ENCODE data around the gene RASSF5.

RASSF5 gene

DNA sequence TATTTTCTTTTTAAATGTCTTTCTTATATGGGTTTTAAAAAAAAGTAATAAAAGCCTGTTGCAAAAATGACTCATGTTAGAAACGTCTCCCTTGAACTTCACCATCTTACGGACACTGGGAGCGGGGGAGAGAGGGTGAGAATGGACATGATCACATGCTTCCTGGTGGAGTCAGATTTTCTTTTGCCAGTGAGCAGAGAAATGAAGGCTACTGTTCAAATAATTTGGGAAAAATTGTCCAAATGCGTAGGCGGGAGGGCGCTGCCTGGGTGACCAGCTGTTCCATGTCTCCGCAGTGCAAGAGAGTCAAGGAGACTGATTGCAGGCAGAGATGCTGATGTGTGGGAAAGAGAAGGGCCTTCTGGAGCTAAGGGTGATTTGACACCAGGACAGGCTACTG lies 81.9 kb downstream of the RASSF5 start:
- no peak overlapping the region for H3K4me3 ChIP-seq (ENCODE audit: low read depth, low read length)
- peak; percentile 92 for DNase-seq (ENCODE audit: low read depth)
- TF ChIP-seq, protein P1, sequence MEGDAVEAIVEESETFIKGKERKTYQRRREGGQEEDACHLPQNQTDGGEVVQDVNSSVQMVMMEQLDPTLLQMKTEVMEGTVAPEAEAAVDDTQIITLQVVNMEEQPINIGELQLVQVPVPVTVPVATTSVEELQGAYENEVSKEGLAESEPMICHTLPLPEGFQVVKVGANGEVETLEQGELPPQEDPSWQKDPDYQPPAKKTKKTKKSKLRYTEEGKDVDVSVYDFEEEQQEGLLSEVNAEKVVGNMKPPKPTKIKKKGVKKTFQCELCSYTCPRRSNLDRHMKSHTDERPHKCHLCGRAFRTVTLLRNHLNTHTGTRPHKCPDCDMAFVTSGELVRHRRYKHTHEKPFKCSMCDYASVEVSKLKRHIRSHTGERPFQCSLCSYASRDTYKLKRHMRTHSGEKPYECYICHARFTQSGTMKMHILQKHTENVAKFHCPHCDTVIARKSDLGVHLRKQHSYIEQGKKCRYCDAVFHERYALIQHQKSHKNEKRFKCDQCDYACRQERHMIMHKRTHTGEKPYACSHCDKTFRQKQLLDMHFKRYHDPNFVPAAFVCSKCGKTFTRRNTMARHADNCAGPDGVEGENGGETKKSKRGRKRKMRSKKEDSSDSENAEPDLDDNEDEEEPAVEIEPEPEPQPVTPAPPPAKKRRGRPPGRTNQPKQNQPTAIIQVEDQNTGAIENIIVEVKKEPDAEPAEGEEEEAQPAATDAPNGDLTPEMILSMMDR (conservative IDR thresholded peaks at IDR 0.05; ENCODE audit: low read depth, low read length): no peak

DNA sequence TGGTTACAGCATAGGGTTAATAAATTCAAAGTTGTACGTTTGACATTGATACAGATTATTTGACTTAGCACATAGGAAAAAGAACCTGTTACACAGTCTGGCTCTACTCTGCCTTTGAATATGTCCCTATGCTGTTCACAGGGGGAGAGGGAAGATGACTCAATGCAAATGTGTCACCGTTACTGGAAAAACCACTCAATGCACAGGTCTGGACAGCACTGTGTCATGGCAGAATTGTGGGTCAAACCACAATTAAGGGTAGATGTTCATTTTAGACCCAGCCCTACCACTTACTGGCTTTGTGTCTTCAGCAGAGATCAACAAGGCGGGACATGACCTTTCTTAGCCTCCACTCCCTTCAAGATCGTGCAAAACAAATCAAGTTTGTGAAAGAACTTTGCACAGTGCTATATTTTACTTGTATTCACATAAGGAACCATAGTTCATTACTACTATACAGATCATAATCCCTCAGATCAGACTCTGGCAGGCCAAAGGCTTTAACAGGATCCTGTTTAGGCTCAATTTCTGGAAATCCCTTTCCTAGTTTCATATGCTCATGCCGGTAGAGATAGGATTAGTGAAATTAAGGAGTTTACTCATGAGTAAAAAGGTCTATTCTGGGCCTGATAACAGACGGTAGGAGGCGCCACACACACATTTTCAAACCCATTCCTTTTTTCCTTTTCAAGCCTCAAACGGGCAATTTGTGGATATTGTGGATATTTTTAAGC lies 82.9 kb downstream of the RASSF5 start:
- no peak overlapping the region for H3K4me3 ChIP-seq (ENCODE audit: low read depth, low read length)
- TF ChIP-seq, protein P1 (conservative IDR thresholded peaks at IDR 0.05; ENCODE audit: low read depth, low read length): peak; percentile 50
- DNase-seq (ENCODE audit: low read depth): peak; percentile 51

DNA sequence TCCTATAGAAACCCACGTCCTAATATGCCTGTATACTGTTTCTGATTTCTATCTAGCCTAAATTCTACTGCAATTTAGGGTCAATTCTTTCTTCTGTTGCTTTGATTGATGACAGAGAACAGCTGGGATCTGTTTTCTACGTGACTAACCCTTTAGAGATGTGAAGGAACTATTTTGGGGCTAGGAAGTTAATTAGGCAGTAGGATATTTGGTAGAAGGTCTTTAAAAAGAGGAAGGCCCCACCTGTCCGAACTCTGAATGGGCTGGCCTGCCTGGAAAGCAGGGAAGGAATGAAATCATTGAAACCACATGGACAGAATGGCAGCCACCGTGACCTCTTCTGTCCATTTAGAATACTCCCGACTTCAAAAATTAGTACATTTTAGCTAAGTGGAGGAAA lies 83.9 kb downstream of the RASSF5 start:
- H3K4me3 ChIP-seq (ENCODE audit: low read depth, low read length): no peak overlapping the region
- TF ChIP-seq, protein P1 (conservative IDR thresholded peaks at IDR 0.05; ENCODE audit: low read depth, low read length): no peak
- peak; percentile 17 for DNase-seq (ENCODE audit: low read depth)

DNA sequence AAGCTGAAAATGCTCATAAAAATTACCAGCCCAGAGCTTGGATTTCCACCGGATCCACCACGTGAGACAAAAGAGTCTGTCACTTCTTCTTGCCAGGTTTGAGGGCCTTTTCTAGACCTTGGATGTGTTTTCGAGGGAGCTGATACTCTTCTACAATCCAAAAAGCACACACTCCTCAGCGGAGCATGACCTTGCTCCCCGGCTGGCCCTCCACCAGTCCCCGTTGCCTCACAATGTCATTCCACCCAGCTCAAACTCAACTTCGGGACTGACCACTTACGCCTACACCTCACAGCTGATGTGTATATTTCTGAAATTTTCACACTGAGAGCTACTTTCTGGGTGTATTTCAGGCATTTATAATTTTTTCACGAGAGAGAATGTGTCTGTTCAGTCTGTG lies 84.4 kb downstream of the RASSF5 start:
- no peak for DNase-seq (ENCODE audit: low read depth)
- TF ChIP-seq, protein P1 (conservative IDR thresholded peaks at IDR 0.05; ENCODE audit: low read depth, low read length): no peak
- H3K4me3 ChIP-seq (ENCODE audit: low read depth, low read length): no peak overlapping the region

DNA sequence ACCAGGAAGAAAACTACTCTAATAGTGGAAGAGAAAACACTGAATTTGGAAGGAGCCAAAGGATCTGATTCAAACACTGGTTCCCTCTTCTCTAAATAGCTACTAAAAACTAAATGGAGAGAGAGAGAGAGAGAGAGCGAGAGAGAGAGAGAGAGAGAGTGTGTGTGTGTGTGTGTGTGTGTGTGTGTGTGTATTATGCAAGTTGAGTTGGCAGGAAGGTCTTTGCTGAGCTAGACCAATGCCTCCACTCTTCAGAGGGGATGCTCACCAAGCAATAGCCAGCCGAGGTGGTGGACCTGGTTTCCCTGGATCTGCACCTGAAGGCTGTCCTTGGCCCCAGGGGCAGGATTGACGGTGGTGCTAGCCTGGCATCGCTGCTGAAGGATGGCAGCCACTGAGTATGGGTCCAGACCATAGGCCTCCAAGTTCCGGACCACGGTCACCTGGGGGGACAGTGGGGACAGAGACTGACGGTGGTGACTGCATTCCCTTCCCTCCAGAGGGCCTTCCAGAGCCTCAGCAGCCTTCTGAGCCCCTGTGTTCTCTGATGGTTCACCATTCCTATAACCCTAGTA lies 86.1 kb downstream of the RASSF5 start:
- TF ChIP-seq, protein P1 (conservative IDR thresholded peaks at IDR 0.05; ENCODE audit: low read depth, low read length): no peak
- no peak for DNase-seq (ENCODE audit: low read depth)
- no peak overlapping the region for H3K4me3 ChIP-seq (ENCODE audit: low read depth, low read length)

DNA sequence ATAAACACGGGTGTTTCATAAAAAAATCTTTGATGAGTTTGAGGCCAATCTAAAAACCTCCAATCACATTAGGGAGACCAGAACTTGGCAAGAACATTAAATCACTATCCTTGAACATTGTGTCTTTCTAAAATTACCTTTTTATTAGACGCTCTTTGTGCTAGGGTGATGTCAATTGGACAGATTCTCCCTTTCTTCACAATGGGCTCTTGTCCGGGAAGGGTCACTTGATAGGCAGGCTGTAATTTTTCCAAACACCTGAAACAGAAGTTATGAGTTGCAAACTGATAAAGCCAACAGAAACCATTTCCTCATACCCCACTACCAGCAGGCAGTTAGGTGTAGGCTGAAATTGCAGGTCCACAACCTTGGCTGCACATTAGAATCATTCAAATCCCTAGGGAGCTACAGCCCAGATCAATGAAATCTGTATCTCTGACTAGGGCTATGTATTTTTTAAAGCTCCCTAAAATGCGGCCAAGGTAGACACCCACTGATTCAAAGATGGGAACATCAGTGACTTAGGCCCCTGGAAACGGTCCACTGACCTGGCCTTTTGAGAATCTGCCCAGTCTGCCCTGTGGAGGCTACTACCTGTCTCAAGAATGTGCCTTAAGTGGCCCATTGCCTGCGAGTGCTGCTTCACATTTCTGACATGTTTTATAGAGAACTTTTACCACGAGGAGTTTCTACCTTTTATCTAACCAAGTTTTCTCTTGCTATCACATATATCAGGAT lies 88.4 kb downstream of the RASSF5 start:
- no peak for DNase-seq (ENCODE audit: low read depth)
- TF ChIP-seq, protein P1 (conservative IDR thresholded peaks at IDR 0.05; ENCODE audit: low read depth, low read length): no peak

More for the DNA sequence above, 88.4 kb downstream of the RASSF5 start:
- no peak overlapping the region for H3K4me3 ChIP-seq (ENCODE audit: low read depth, low read length)

Measured in choroid plexus epithelial cell (primary cell).